RWPE2 (cell line): ENCODE data around the gene INPP5J.
"Not testable (repeated sequence)": the region's sequence is repeated elsewhere in the genome, so short reads cannot be mapped to it uniquely, and the experiment has no call there.

ENCODE experiments used
- ATAC-seq: fragments of 200-7000 bp; cut with Tn5 transposase; 3 replicates; pipeline ENCODE4 v1.9.1; 2021; ENCODE audit warnings: low read depth
- DNase-seq: peaks from one replicate; pipeline ENCODE4 v3.0.0-alpha.2; 2020; ENCODE audit warnings: low spot score
- H3K27ac ChIP-seq: fragments of 450-650 bp; 2 replicates; pipeline ENCODE4 v1.5.1; 2017; ENCODE audit warnings: mild to moderate bottlenecking; ENCODE audit not compliant: poor library complexity, severe bottlenecking
- H3K27me3 ChIP-seq: fragments of 250-450 bp; sonication (Bioruptor Pico); 2 replicates; pipeline ENCODE4 v1.5.1; 2021; ENCODE audit warnings: mild to moderate bottlenecking, moderate library complexity; ENCODE audit not compliant: insufficient read depth, poor library complexity, severe bottlenecking
- H3K36me3 ChIP-seq: fragments of 250-450 bp; sonication (Bioruptor Pico); 2 replicates; pipeline ENCODE4 v1.5.1; 2020; ENCODE audit warnings: low read depth, mild to moderate bottlenecking, moderate library complexity
- H3K4me1 ChIP-seq: fragments of 250-450 bp; sonication (Bioruptor Pico); 2 replicates; pipeline ENCODE4 v1.5.1; 2021; ENCODE audit warnings: mild to moderate bottlenecking, moderate library complexity; ENCODE audit not compliant: insufficient read depth, poor library complexity, severe bottlenecking
- H3K4me3 ChIP-seq: fragments of 250-450 bp; sonication (Bioruptor Pico); 2 replicates; pipeline ENCODE4 v1.5.1; 2021; ENCODE audit warnings: mild to moderate bottlenecking, moderate library complexity; ENCODE audit not compliant: severe bottlenecking
- H3K9me3 ChIP-seq: fragments of 250-450 bp; sonication (Bioruptor Pico); 2 replicates; pipeline ENCODE4 v1.5.1; 2021; ENCODE audit warnings: mild to moderate bottlenecking, moderate library complexity; ENCODE audit not compliant: severe bottlenecking
- TF ChIP-seq, protein P1 (sequence below): fragments of 450-650 bp; IDR thresholded peaks from one replicate; pipeline ENCODE4 v1.5.1; 2017; ENCODE audit warnings: mild to moderate bottlenecking, moderate library complexity; ENCODE audit not compliant: poor library complexity, severe bottlenecking

Gene INPP5J, protein sequence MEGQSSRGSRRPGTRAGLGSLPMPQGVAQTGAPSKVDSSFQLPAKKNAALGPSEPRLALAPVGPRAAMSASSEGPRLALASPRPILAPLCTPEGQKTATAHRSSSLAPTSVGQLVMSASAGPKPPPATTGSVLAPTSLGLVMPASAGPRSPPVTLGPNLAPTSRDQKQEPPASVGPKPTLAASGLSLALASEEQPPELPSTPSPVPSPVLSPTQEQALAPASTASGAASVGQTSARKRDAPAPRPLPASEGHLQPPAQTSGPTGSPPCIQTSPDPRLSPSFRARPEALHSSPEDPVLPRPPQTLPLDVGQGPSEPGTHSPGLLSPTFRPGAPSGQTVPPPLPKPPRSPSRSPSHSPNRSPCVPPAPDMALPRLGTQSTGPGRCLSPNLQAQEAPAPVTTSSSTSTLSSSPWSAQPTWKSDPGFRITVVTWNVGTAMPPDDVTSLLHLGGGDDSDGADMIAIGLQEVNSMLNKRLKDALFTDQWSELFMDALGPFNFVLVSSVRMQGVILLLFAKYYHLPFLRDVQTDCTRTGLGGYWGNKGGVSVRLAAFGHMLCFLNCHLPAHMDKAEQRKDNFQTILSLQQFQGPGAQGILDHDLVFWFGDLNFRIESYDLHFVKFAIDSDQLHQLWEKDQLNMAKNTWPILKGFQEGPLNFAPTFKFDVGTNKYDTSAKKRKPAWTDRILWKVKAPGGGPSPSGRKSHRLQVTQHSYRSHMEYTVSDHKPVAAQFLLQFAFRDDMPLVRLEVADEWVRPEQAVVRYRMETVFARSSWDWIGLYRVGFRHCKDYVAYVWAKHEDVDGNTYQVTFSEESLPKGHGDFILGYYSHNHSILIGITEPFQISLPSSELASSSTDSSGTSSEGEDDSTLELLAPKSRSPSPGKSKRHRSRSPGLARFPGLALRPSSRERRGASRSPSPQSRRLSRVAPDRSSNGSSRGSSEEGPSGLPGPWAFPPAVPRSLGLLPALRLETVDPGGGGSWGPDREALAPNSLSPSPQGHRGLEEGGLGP

DNA sequence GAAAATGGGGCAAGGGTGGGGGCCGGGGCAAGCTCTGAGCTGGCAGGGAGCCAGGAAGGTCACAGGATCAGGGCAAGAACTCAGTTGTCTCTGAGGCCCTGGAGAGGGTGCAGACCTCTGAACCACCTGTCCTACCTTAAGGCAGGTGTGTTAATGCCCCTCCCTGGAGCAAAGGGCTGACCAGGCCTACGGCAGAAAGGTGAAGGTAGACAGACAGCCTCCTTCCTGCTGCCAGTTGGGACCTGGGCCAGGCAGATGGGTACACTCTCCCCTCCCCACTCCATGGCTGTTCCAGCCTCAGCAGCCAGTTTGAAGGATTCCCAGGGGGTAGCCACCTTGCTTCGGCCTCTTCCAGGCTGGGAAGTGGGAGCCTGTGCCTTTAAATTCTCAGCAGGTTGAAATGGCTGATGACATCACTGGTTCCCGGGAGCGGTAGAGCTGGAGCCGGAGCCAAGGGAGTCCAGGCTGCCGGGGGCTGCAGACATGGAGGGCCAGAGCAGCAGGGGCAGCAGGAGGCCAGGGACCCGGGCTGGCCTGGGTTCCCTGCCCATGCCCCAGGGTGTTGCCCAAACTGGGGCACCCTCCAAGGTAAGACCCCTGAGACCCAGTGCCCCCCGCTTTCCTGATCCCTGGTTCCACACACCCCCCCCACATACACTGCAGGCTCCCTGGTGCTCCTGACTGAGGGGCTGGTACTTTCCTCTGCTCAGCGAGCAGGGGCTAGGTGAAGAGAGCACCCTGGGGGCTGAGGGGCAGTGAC, at the start of gene INPP5J:
TSS of gene INPP5J (plus strand) at position 435 of the 760 bp plus-strand sequence. CDS start at position 484, 49 bp downstream.
- TF ChIP-seq, protein P1, sequence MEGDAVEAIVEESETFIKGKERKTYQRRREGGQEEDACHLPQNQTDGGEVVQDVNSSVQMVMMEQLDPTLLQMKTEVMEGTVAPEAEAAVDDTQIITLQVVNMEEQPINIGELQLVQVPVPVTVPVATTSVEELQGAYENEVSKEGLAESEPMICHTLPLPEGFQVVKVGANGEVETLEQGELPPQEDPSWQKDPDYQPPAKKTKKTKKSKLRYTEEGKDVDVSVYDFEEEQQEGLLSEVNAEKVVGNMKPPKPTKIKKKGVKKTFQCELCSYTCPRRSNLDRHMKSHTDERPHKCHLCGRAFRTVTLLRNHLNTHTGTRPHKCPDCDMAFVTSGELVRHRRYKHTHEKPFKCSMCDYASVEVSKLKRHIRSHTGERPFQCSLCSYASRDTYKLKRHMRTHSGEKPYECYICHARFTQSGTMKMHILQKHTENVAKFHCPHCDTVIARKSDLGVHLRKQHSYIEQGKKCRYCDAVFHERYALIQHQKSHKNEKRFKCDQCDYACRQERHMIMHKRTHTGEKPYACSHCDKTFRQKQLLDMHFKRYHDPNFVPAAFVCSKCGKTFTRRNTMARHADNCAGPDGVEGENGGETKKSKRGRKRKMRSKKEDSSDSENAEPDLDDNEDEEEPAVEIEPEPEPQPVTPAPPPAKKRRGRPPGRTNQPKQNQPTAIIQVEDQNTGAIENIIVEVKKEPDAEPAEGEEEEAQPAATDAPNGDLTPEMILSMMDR: no peak
- no peak for DNase-seq

DNA sequence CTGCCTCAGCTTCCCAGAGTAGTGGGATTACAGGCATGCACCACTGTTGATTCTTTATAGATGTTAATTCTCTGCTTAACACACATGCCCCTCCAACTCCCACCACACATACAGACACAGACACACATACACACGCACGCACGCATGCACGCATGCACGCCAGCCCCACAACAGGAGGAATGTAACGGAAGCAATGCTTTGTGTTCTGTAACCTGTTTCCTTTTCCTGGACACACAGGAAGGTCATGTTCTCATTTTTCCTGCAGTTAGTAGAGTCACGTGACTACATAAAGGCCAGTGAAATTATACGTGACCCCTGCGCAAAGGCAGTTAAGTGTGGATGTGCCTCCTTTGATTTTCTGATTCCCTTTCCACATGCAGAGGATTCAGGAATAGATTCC, 49.6 kb upstream of the INPP5J start:
- ATAC-seq, H3K9me3 ChIP-seq, H3K27me3 ChIP-seq, H3K4me3 ChIP-seq, H3K36me3 ChIP-seq, DNase-seq, H3K4me1 ChIP-seq, H3K27ac ChIP-seq: not testable (repeated sequence)

More for the DNA sequence above, at the start of gene INPP5J:
- Histone ChIP-seq H3K9me3 (no peaks in the 10 kb centered on the region), H3K27me3 (no peaks in the 10 kb centered on the region), H3K4me3 (peak within 1 kb of the TSS; percentile 49), H3K4me1 (no peaks in the 10 kb centered on the region), H3K36me3 (no peaks in the 10 kb centered on the region), H3K27ac (no peak within 1 kb of the TSS)
- peak; percentile 88 for ATAC-seq

DNA sequence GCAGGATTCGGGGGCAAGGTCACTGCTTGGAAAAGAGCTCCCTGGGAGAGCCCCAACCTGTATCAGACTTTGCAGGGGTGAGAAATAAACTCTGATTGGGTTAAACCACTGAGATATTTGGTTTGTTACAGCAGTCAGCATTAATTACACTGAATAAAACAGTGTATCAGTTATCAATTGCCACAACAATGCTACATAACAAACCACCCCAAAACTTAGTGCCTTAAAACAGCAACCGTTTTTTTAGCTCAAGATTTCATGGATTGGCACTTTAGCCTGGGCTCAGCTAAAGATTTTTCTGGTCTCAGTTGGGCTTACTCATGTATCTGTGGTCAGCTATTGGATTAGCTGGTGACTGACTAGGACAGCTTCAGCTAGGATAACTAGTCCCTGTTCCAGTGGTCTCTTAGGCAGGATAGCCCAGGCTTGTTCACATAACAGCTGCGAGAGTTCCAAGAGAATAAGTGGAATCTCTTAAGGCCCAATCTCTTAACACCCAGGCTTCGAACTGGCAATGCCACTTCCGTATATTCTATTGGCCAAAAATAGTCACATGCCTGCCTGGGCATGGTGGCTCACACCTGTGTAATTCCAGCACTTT, 49.1 kb upstream of the INPP5J start:
- H3K4me3 ChIP-seq, DNase-seq, H3K27me3 ChIP-seq, H3K27ac ChIP-seq, H3K36me3 ChIP-seq, ATAC-seq, H3K9me3 ChIP-seq, H3K4me1 ChIP-seq: not testable (repeated sequence)

- H3K4me3 ChIP-seq: no peak overlapping the region
Measured at GRCh38 chr22:31075961-31076360, 46.8 kb upstream of the INPP5J start.

GRCh38 chr22:31077681-31078080, 45.1 kb upstream of the INPP5J start:
- no peaks in the 10 kb centered on the region for H3K9me3 ChIP-seq
- H3K36me3 ChIP-seq: peaks cover under 1% of the 10 kb centered on the region; the same call in 1 of the 2 replicates
- no peaks in the 10 kb centered on the region for H3K27me3 ChIP-seq
- no peak overlapping the region for H3K27ac ChIP-seq
- TF ChIP-seq, protein P1: no peak
- no peak overlapping the region for H3K4me3 ChIP-seq
- no peak for ATAC-seq
- DNase-seq: no peak
- H3K4me1 ChIP-seq: peaks cover 5% of the 10 kb centered on the region

More at GRCh38 chr22:31075961-31076360, 46.8 kb upstream of the INPP5J start:
- no peaks in the 10 kb centered on the region for H3K9me3 ChIP-seq
- no peaks in the 10 kb centered on the region for H3K27me3 ChIP-seq
- ATAC-seq: no peak
- TF ChIP-seq, protein P1: no peak
- no peak overlapping the region for H3K27ac ChIP-seq
- no peak for DNase-seq
- H3K36me3 ChIP-seq: no peaks in the 10 kb centered on the region
- no peaks in the 10 kb centered on the region for H3K4me1 ChIP-seq

GRCh38 chr22:31078389-31078788, 44.4 kb upstream of the INPP5J start:
- ATAC-seq, DNase-seq, H3K9me3 ChIP-seq, H3K27ac ChIP-seq, H3K36me3 ChIP-seq, H3K27me3 ChIP-seq, H3K4me3 ChIP-seq: not testable (repeated sequence)
- H3K4me1 ChIP-seq: peaks cover 12% of the 10 kb centered on the region
